Ureter (tissue), 1 donor: ENCODE measurements around the gene DSG1. TPM values are rescaled to one million over a fixed set of nuclear protein-coding genes. Genes with fewer than 3 reads are reported as not detected.
"Not testable (repeated sequence)": the region's sequence is repeated elsewhere in the genome, so short reads cannot be mapped to it uniquely, and the experiment has no call there.

Source experiments
- DNase-seq: peaks from one replicate; pipeline ENCODE4 v3.0.0-alpha.2; 2020; ENCODE audit warnings: low spot score
- total RNA-seq: library from RNA; stranded (reverse); gene quantifications from one replicate; pipeline ENCODE4 v1.2.4, GENCODE V29; 2023
- donor health status: DM: yes; HTN: yes; CAD: no.

Gene DSG1
- total RNA-seq, 1 donor from 2014 or later = 0.13 TPM

- DNase-seq = not testable (repeated sequence)
Observed at GRCh38 chr18:31353336-31353735, 35.4 kb downstream of the DSG1 start.

- no peak for DNase-seq
Observed at GRCh38 chr18:31354990-31355389, 37.0 kb downstream of the DSG1 start.

GRCh38 chr18:31356025-31356424, 38.1 kb downstream of the DSG1 start:
- DNase-seq = no peak

- DNase-seq = no peak
Observed at GRCh38 chr18:31364190-31364589, 46.2 kb downstream of the DSG1 start.

GRCh38 chr18:31369478-31369877, 51.5 kb downstream of the DSG1 start:
- DNase-seq = no peak

- no peak for DNase-seq
Observed at GRCh38 chr18:31371989-31372388, 54.0 kb downstream of the DSG1 start.

GRCh38 chr18:31373641-31374040, 55.7 kb downstream of the DSG1 start:
- DNase-seq = no peak

- DNase-seq = no peak
Observed at GRCh38 chr18:31376477-31376876, 58.5 kb downstream of the DSG1 start, which contains the start of gene DSG4. TSS of gene DSG4 (plus strand) at chr18:31376777. CDS start at chr18:31376912, 135 bp downstream.

- DNase-seq = no peak
Observed at GRCh38 chr18:31380912-31381311, 63.0 kb downstream of the DSG1 start.

- DNase-seq = no peak
Observed at GRCh38 chr18:31382107-31382506, 64.1 kb downstream of the DSG1 start.

GRCh38 chr18:31386741-31387140, 68.8 kb downstream of the DSG1 start:
- DNase-seq = no peak

- DNase-seq = no peak
Observed at GRCh38 chr18:31393286-31393685, 75.3 kb downstream of the DSG1 start.

- no peak for DNase-seq
Observed at GRCh38 chr18:31396796-31397612, 79.0 kb downstream of the DSG1 start.

GRCh38 chr18:31398191-31398590, 80.2 kb downstream of the DSG1 start:
- no peak for DNase-seq

- DNase-seq = no peak
Observed at GRCh38 chr18:31399306-31400032, 81.5 kb downstream of the DSG1 start.

GRCh38 chr18:31401156-31402025, 83.4 kb downstream of the DSG1 start:
- no peak for DNase-seq

GRCh38 chr18:31402026-31402373, 84.0 kb downstream of the DSG1 start:
- no peak for DNase-seq

GRCh38 chr18:31403409-31403808, 85.4 kb downstream of the DSG1 start:
- DNase-seq = no peak
